GM12878 (cell line): Measurements from ENCODE around the gene ASB4. TPM values are rescaled to one million over a fixed set of nuclear protein-coding genes. Genes with fewer than 3 reads are reported as not detected.

ENCODE experiments used
- ATAC-seq: fragments of 200-7000 bp; cut with Tn5 transposase; 3 replicates; pipeline ENCODE4 v1.9.1; 2020; ENCODE audit warnings: mild to moderate bottlenecking, moderate library complexity
- BruUV-seq: library from RNA; stranded (reverse); fragments of 400-500 nt; replicated peaks from 2 replicates; lab custom pipeline; 2021; lab: Mats Ljungman, UMichigan
- CTCF ChIA-PET: fragments of 300-600 bp; sonication (Branson Sonifier 250); formaldehyde crosslinking; extraction: SDS; loops from one replicate; lab custom pipeline; 2021; ENCODE audit warnings: inconsistent platforms; lab: Yijun Ruan, JAX
- POLR2A ChIA-PET: fragments of 350-600 bp; formaldehyde crosslinking; extraction: SDS; loops from one replicate; lab custom pipeline; 2021; ENCODE audit warnings: inconsistent platforms; lab: Charles Lee
- RAD21 ChIA-PET: fragments of 300-600 bp; sonication (Branson Sonifier 250); formaldehyde crosslinking; loops from one replicate; lab custom pipeline; 2023; ENCODE audit warnings: antibody characterized with exemption; ENCODE audit not compliant: unreplicated experiment; lab: Charles Lee
- SMC1A ChIA-PET: fragments of 300-600 bp; sonication (Branson Sonifier 250); formaldehyde crosslinking; loops from one replicate; lab custom pipeline; 2023; ENCODE audit not compliant: unreplicated experiment, uncharacterized antibody; lab: Charles Lee
- DNase-seq: peaks from one replicate; pipeline ENCODE4 v3.0.0-alpha.2; 2011; ENCODE audit warnings: low read depth, low spot score
- FAIRE-seq: peaks from 3 replicates; lab custom pipeline; 2011; peaks lifted over from hg19 to GRCh38; lab: Jason Lieb, UNC
- H2AFZ ChIP-seq: 2 replicates; pipeline ENCODE4 v1.6.0; 2011; ENCODE audit warnings: low read depth, low read length, control low read depth; ENCODE audit not compliant: control insufficient read depth
- H3K27ac ChIP-seq: 2 replicates; pipeline ENCODE4 v1.5.1; 2011; ENCODE audit warnings: control low read depth; ENCODE audit not compliant: control insufficient read depth, insufficient read depth
- H3K27me3 ChIP-seq, 2 experiments: replicated peaks in 1 of 2; 2 replicates each; pipeline versions ENCODE4 v1.6.0 to v1.6.1; 2011; ENCODE audit warnings: low read length in 1 of 2; ENCODE audit not compliant: control insufficient read depth in 2 of 2, insufficient read depth in 2 of 2
- H3K36me3 ChIP-seq, 2 experiments: 2 replicates each; pipeline ENCODE4 v1.5.1; 2011; ENCODE audit warnings: low read length in 1 of 2; ENCODE audit not compliant: control insufficient read depth in 2 of 2, insufficient read depth in 2 of 2
- H3K4me1 ChIP-seq: 2 replicates; pipeline ENCODE4 v1.6.1; 2011; ENCODE audit warnings: mild to moderate bottlenecking, low read length, moderate library complexity, mixed read lengths; ENCODE audit not compliant: control insufficient read depth, insufficient read depth
- H3K4me2 ChIP-seq: 2 replicates; pipeline ENCODE4 v1.6.0; 2011; ENCODE audit warnings: control low read depth; ENCODE audit not compliant: control insufficient read depth, insufficient read depth
- H3K4me3 ChIP-seq: fragments of 200-600 bp; sonication (generic); 2 replicates; pipeline ENCODE4 v1.5.1; 2016
- H3K79me2 ChIP-seq: 2 replicates; pipeline ENCODE4 v1.6.0; 2011; ENCODE audit warnings: low read length; ENCODE audit not compliant: control insufficient read depth, insufficient read depth
- H3K9ac ChIP-seq: 2 replicates; pipeline ENCODE4 v1.8.0; 2011; ENCODE audit warnings: low read length, control low read depth, mixed read lengths; ENCODE audit not compliant: control insufficient read depth, insufficient read depth
- H3K9me3 ChIP-seq: replicated peaks from 3 replicates; pipeline ENCODE4 v1.5.1; 2011; ENCODE audit warnings: mild to moderate bottlenecking, low read length; ENCODE audit not compliant: control insufficient read depth, insufficient read depth
- H4K20me1 ChIP-seq: 2 replicates; pipeline ENCODE4 v1.6.0; 2011; ENCODE audit not compliant: control insufficient read depth, insufficient read depth
- BMI1 ChIP-seq: fragments of 450-650 bp; IDR thresholded peaks from 2 replicates; pipeline ENCODE4 v1.6.1; 2016; ENCODE audit warnings: mild to moderate bottlenecking, moderate library complexity, borderline replicate concordance
- BRCA1 ChIP-seq: IDR thresholded peaks from 2 replicates; pipeline ENCODE4 v1.6.1; 2011; ENCODE audit warnings: low read depth, low read length, improper control_type of control experiment
- NFYA ChIP-seq: IDR thresholded peaks from 2 replicates; pipeline ENCODE4 v1.6.1; 2011; ENCODE audit warnings: low read depth, mild to moderate bottlenecking, low read length, improper control_type of control experiment, borderline replicate concordance
- NFYB ChIP-seq: IDR thresholded peaks from 2 replicates; pipeline ENCODE4 v1.6.1; 2011; ENCODE audit warnings: low read depth, mild to moderate bottlenecking, low read length, improper control_type of control experiment, moderate library complexity; ENCODE audit not compliant: insufficient read depth
- POLR2AphosphoS2 ChIP-seq: IDR thresholded peaks from 2 replicates; pipeline ENCODE4 v1.6.1; 2011; ENCODE audit warnings: low read depth, mild to moderate bottlenecking, low read length, improper control_type of control experiment, moderate library complexity
- POU2F2 ChIP-seq: IDR thresholded peaks from 3 replicates; pipeline ENCODE4 v1.6.1; 2011; ENCODE audit warnings: low read depth, mild to moderate bottlenecking, low read length, borderline replicate concordance
- RFX5 ChIP-seq: IDR thresholded peaks from 2 replicates; pipeline ENCODE4 v1.6.1; 2011; ENCODE audit warnings: low read depth, low read length, improper control_type of control experiment
- SRF ChIP-seq, 2 experiments: IDR thresholded peaks; 2 replicates each; pipeline ENCODE4 v1.6.1; 2011; ENCODE audit warnings: low read depth in 2 of 2, low read length in 2 of 2, mild to moderate bottlenecking in 1 of 2, moderate library complexity in 1 of 2
- STAT3 ChIP-seq: IDR thresholded peaks from 2 replicates; pipeline ENCODE4 v1.6.1; 2011; ENCODE audit warnings: low read depth, low read length, improper control_type of control experiment
- TAF1 ChIP-seq: IDR thresholded peaks from 2 replicates; pipeline ENCODE4 v1.6.1; 2011; ENCODE audit warnings: mild to moderate bottlenecking, low read depth, low read length, borderline replicate concordance
- ZNF217 ChIP-seq: fragments of 450-650 bp; IDR thresholded peaks from 2 replicates; pipeline ENCODE4 v1.6.1; 2017; ENCODE audit warnings: antibody characterized with exemption, mild to moderate bottlenecking
- ZSCAN29 ChIP-seq: fragments of 450-650 bp; IDR thresholded peaks from 2 replicates; pipeline ENCODE4 v1.6.1; 2017; ENCODE audit warnings: mild to moderate bottlenecking, moderate library complexity
- ZZZ3 ChIP-seq: IDR thresholded peaks from 2 replicates; pipeline ENCODE4 v1.6.1; 2011; ENCODE audit warnings: low read depth; ENCODE audit not compliant: control insufficient read depth, insufficient read length
- WGBS: methylation state at CpG from one replicate; pipeline ENCODE4 v1.1.6; 2016; ENCODE audit warnings: low lambda C conversion rate; ENCODE audit not compliant: insufficient replicate concordance, insufficient coverage; ENCODE audit errors: missing lambda C conversion rate; 5-methylcytosine and 5-hydroxymethylcytosine counted together
- in situ Hi-C: fragments of 300-500 bp; cut with MboI; formaldehyde crosslinking; loops from 9 replicates; pipeline ENCODE4 v1.14.3; 2018; ENCODE audit warnings: mixed read lengths
- intact Hi-C: fragments of 100-400 bp; cut with micrococcal nuclease; formaldehyde crosslinking; loops from one replicate; pipeline ENCODE4 v1.14.2; 2022; ENCODE audit not compliant: unreplicated experiment
- polyA plus RNA-seq, 11 experiments: library from polyadenylated mRNA; depleted of rRNA in 4 of 11; unstranded in 6 of 11; stranded (reverse) in 5 of 11; fragments of >200 nt; fragmentation: Nextera tagmentation in 4 of 11; fragmentation: Illumina TruSeq in 1 of 11; extraction: Ambion mirVana in 4 of 11; extraction: Trizol in 1 of 11; gene quantifications; 1 replicate in 1 of 11; 2 replicates in 10 of 11; pipeline versions ENCODE4 v1.2.1 to v1.2.3, GENCODE V29; 2011 to 2016; ENCODE audit warnings: inconsistent platforms in 2 of 11, missing spikeins in 2 of 11, low read depth in 1 of 11
- total RNA-seq, 4 experiments: library from RNA; depleted of rRNA in 3 of 4; stranded (reverse); fragments of >200 nt in 3 of 4; fragmentation: Illumina TruSeq in 1 of 4; extraction: Trizol in 1 of 4; gene quantifications; 2 replicates each; pipeline versions ENCODE4 v1.2.1 to v1.2.3, GENCODE V29; 2013 to 2021
- TF ChIP-seq, protein P1 (sequence below): IDR thresholded peaks from 2 replicates; pipeline ENCODE4 v1.6.1; 2012; ENCODE audit warnings: improper control_type of control experiment, low read depth, low read length; ENCODE audit not compliant: insufficient replicate concordance
- TF ChIP-seq, protein P2 (sequence below): IDR thresholded peaks from 2 replicates; pipeline ENCODE4 v1.6.1; 2012; ENCODE audit warnings: low read length, inconsistent platforms

The ASB4 gene
- total and polyA plus RNA-seq, 10 of the 15 experiments (the other 5 are each of a cell fraction or from before 2014, with no cell fraction given): 0.12 to 1.1 TPM; not detected in 8

DNA sequence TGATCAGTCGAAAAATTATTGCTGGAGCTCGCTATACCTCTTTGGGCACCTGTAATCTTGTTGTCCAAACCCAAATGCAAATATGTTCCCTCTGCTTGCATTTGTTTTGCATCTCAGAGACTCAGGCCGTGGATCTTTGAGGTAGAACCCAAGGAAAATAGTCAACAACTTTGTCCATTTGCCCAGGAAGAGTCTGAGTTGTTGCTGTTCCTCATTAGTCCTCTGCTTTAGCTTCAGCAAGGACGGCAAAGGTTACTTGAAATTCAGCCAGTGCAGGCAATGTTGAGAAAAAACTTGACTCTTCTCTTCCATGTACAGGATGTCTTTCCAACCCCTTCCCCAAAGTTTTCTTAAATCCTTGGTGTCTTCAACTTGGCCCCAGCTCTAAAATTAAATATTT, 64.8 kb downstream of the ASB4 start:
- no peaks in the 10 kb centered on the region for H3K36me3 ChIP-seq
- no peak overlapping the region for H3K4me3 ChIP-seq
- TF ChIP-seq BRCA1: no peak
- no peak for TF ChIP-seq RFX5
- TF ChIP-seq POLR2AphosphoS2: no peak
- no peak for TF ChIP-seq BMI1
- TF ChIP-seq TAF1: no peak
- TF ChIP-seq, protein P1, sequence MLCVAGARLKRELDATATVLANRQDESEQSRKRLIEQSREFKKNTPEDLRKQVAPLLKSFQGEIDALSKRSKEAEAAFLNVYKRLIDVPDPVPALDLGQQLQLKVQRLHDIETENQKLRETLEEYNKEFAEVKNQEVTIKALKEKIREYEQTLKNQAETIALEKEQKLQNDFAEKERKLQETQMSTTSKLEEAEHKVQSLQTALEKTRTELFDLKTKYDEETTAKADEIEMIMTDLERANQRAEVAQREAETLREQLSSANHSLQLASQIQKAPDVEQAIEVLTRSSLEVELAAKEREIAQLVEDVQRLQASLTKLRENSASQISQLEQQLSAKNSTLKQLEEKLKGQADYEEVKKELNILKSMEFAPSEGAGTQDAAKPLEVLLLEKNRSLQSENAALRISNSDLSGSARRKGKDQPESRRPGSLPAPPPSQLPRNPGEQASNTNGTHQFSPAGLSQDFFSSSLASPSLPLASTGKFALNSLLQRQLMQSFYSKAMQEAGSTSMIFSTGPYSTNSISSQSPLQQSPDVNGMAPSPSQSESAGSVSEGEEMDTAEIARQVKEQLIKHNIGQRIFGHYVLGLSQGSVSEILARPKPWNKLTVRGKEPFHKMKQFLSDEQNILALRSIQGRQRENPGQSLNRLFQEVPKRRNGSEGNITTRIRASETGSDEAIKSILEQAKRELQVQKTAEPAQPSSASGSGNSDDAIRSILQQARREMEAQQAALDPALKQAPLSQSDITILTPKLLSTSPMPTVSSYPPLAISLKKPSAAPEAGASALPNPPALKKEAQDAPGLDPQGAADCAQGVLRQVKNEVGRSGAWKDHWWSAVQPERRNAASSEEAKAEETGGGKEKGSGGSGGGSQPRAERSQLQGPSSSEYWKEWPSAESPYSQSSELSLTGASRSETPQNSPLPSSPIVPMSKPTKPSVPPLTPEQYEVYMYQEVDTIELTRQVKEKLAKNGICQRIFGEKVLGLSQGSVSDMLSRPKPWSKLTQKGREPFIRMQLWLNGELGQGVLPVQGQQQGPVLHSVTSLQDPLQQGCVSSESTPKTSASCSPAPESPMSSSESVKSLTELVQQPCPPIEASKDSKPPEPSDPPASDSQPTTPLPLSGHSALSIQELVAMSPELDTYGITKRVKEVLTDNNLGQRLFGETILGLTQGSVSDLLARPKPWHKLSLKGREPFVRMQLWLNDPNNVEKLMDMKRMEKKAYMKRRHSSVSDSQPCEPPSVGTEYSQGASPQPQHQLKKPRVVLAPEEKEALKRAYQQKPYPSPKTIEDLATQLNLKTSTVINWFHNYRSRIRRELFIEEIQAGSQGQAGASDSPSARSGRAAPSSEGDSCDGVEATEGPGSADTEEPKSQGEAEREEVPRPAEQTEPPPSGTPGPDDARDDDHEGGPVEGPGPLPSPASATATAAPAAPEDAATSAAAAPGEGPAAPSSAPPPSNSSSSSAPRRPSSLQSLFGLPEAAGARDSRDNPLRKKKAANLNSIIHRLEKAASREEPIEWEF: no peak
- no peak for TF ChIP-seq ZSCAN29
- TF ChIP-seq NFYB: no peak
- TF ChIP-seq ZZZ3: no peak
- no peak for TF ChIP-seq STAT3
- no peak for TF ChIP-seq NFYA
- no peak for TF ChIP-seq POU2F2
- no peak for TF ChIP-seq ZNF217
- TF ChIP-seq, protein P2, sequence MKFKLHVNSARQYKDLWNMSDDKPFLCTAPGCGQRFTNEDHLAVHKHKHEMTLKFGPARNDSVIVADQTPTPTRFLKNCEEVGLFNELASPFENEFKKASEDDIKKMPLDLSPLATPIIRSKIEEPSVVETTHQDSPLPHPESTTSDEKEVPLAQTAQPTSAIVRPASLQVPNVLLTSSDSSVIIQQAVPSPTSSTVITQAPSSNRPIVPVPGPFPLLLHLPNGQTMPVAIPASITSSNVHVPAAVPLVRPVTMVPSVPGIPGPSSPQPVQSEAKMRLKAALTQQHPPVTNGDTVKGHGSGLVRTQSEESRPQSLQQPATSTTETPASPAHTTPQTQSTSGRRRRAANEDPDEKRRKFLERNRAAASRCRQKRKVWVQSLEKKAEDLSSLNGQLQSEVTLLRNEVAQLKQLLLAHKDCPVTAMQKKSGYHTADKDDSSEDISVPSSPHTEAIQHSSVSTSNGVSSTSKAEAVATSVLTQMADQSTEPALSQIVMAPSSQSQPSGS: no peak
- TF ChIP-seq SRF (IDR thresholded peaks at IDR 0.05; ENCODE audit: low read depth in 2 of 2, low read length in 2 of 2): no peak
- H3K79me2 ChIP-seq: no peaks in the 10 kb centered on the region
- WGBS: 4% methylated on average over 4 of the region's 4 CpGs
- H3K4me2 ChIP-seq: no peak overlapping the region
- DNase-seq (no peak), ATAC-seq (no peak), FAIRE-seq (no peak)
- H3K27me3 ChIP-seq: no peaks in the 10 kb centered on the region; a peak in 1 of 4 replicates
- ChIA-PET RAD21 (no interaction called here), SMC1A (interaction anchor here (2.3 kb wide), 1 partner anchor 9 kb away, joined by 11 read pairs; no protein-coding TSS in a partner anchor), POLR2A (no interaction called here), CTCF (interaction anchor here (0.9 to 1.2 kb wide), 2 partner anchors 88 to 136 kb away, joined by 3 read pairs; no protein-coding TSS in a partner anchor)
- no peaks in the 10 kb centered on the region for H3K9me3 ChIP-seq
- in situ Hi-C loops (no loop called here), intact Hi-C loops (no loop called here)
- no peak overlapping the region for H3K27ac ChIP-seq
- no peaks in the 10 kb centered on the region for H3K4me1 ChIP-seq
- no peak overlapping the region for H3K9ac ChIP-seq
- BruUV-seq: no TSS peak
- H4K20me1 ChIP-seq: no peaks in the 10 kb centered on the region
- no peak overlapping the region for H2AFZ ChIP-seq
